BLaER1 treated with 17β-estradiol and CSF1 and Interleukin-3, amounts not matched to agents 10 nM and 100 nM (cell line): ENCODE results near the gene RAB13.

Experiments used
- H3K27ac ChIP-seq, 11 experiments: shearing (Covaris generic); formaldehyde crosslinking; 2 replicates each; pipeline ENCODE4 v1.8.1; 2022
- H3K27me3 ChIP-seq, 11 experiments: shearing (Covaris generic); formaldehyde crosslinking; 2 replicates each; pipeline ENCODE4 v1.8.1; 2022
- H3K36me3 ChIP-seq, 11 experiments: shearing (Covaris generic); formaldehyde crosslinking; 2 replicates each; pipeline ENCODE4 v1.8.1; 2022
- H3K4me1 ChIP-seq, 10 experiments: shearing (Covaris generic); formaldehyde crosslinking; 2 replicates each; pipeline ENCODE4 v1.8.1; 2022
- H3K4me2 ChIP-seq, 11 experiments: shearing (Covaris generic); formaldehyde crosslinking; 2 replicates each; pipeline ENCODE4 v1.8.1; 2022
- H3K4me3 ChIP-seq, 10 experiments: shearing (Covaris generic); formaldehyde crosslinking; 2 replicates each; pipeline ENCODE4 v1.8.1; 2022
- H3K9ac ChIP-seq, 11 experiments: shearing (Covaris generic); formaldehyde crosslinking; 2 replicates each; pipeline ENCODE4 v1.8.1; 2022
- H3K9me3 ChIP-seq, 11 experiments: shearing (Covaris generic); formaldehyde crosslinking; replicated peaks in 1 of 11; 2 replicates each; pipeline ENCODE4 v1.8.1; 2022
- H4K20me1 ChIP-seq, 11 experiments: shearing (Covaris generic); formaldehyde crosslinking; 2 replicates each; pipeline ENCODE4 v1.8.1; 2022
- Cebpa-rat ChIP-seq, 11 experiments: shearing (Covaris generic); IDR thresholded peaks; 2 replicates each; pipeline ENCODE4 v1.8.1; 2022

The RAB13 gene

GRCh38 chr1:153951183-153951582 lies 35.0 kb downstream of the RAB13 start:
- peaks cover 30 to 91% (median 51%) of the 10 kb centered on the region in 10 experiments for H3K4me1 ChIP-seq
- H3K27me3 ChIP-seq, result no peaks in the 10 kb centered on the region
- no peak overlapping the region for H3K4me3 ChIP-seq
- peaks cover 78 to 83% (median 80%) of the 10 kb centered on the region in 11 experiments for H3K36me3 ChIP-seq
- peak overlapping the region in 3 of 11 experiments; percentile 4 to 45 (median 17); a peak in 2 of 22 replicates for H3K9ac ChIP-seq
- H3K9me3 ChIP-seq, result no peaks in the 10 kb centered on the region
- TF ChIP-seq Cebpa-rat (IDR thresholded peaks at IDR 0.05), result no peak
- peaks cover 22 to 65% (median 41%) of the 10 kb centered on the region in 11 experiments for H4K20me1 ChIP-seq
- peak overlapping the region in 1 of 11 experiments; percentile 4; a peak in 1 of 22 replicates for H3K27ac ChIP-seq
- peak overlapping the region in 2 of 11 experiments; percentile 55 to 72; a peak in 2 of 22 replicates for H3K4me2 ChIP-seq

GRCh38 chr1:153946622-153947241 lies 39.4 kb downstream of the RAB13 start, which contains the start of gene DENND4B:
Gene DENND4B, minus strand, starts transcription at chr1:153946718. Its CDS starts 2,344 bp downstream, at chr1:153944374.
- Histone ChIP-seq H3K27me3 (no peaks in the 10 kb centered on the region), H3K36me3 (peaks cover 64 to 74% (median 72%) of the 10 kb centered on the region in 11 experiments), H3K9me3 (no peaks in the 10 kb centered on the region), H4K20me1 (peaks cover 0 to 37% (median 11%) of the 10 kb centered on the region in 11 experiments; a peak in 12 of 22 replicates), H3K4me2 (peak within 1 kb of the TSS; percentile 96 to 99 (median 98)), H3K4me1 (peaks cover 38 to 81% (median 65%) of the 10 kb centered on the region in 10 experiments), H3K27ac (peak within 1 kb of the TSS; percentile 98 to 100 (median 100)), H3K9ac (peak within 1 kb of the TSS; percentile 97 to 100 (median 100)), H3K4me3 (peak within 1 kb of the TSS; percentile 70 to 87 (median 83))
- TF ChIP-seq Cebpa-rat (IDR thresholded peaks at IDR 0.05), result no peak

GRCh38 chr1:153945795-153946621 lies 40.1 kb downstream of the RAB13 start:
- Histone ChIP-seq H3K9ac (peak overlapping the region; percentile 97 to 100 (median 100)), H3K36me3 (peaks cover 64 to 74% (median 72%) of the 10 kb centered on the region in 11 experiments), H3K4me2 (peak overlapping the region; percentile 96 to 99 (median 98)), H3K27me3 (no peaks in the 10 kb centered on the region), H4K20me1 (peaks cover 0 to 39% (median 18%) of the 10 kb centered on the region in 11 experiments; a peak in 14 of 22 replicates), H3K9me3 (no peaks in the 10 kb centered on the region), H3K4me1 (peaks cover 42 to 81% (median 69%) of the 10 kb centered on the region in 10 experiments), H3K4me3 (peak overlapping the region; percentile 70 to 87 (median 83)), H3K27ac (peak overlapping the region; percentile 98 to 100 (median 100))
- TF ChIP-seq Cebpa-rat (IDR thresholded peaks at IDR 0.05), result no peak

- Histone ChIP-seq H3K4me1 (peaks cover 42 to 78% (median 66%) of the 10 kb centered on the region in 10 experiments), H4K20me1 (peaks cover 0 to 46% (median 25%) of the 10 kb centered on the region in 11 experiments; a peak in 15 of 22 replicates), H3K9ac (peak overlapping the region; percentile 97 to 100 (median 100)), H3K36me3 (peaks cover 64 to 74% (median 72%) of the 10 kb centered on the region in 11 experiments), H3K4me2 (peak overlapping the region; percentile 96 to 99 (median 98)), H3K4me3 (peak overlapping the region; percentile 70 to 87 (median 83)), H3K27me3 (no peaks in the 10 kb centered on the region), H3K27ac (peak overlapping the region; percentile 98 to 100 (median 100)), H3K9me3 (no peaks in the 10 kb centered on the region)
- no peak for TF ChIP-seq Cebpa-rat (IDR thresholded peaks at IDR 0.05)
Measured at GRCh38 chr1:153945131-153945794, 40.9 kb downstream of the RAB13 start.

GRCh38 chr1:153944827-153945117 lies 41.4 kb downstream of the RAB13 start:
- Histone ChIP-seq H3K27me3 (no peaks in the 10 kb centered on the region), H4K20me1 (peaks cover 0 to 51% (median 30%) of the 10 kb centered on the region in 11 experiments; a peak in 15 of 22 replicates), H3K9ac (peak overlapping the region; percentile 97 to 100 (median 100)), H3K4me3 (peak overlapping the region; percentile 70 to 87 (median 83)), H3K36me3 (peaks cover 64 to 74% (median 72%) of the 10 kb centered on the region in 11 experiments), H3K4me2 (peak overlapping the region; percentile 96 to 99 (median 98)), H3K4me1 (peaks cover 37 to 78% (median 61%) of the 10 kb centered on the region in 10 experiments), H3K27ac (peak overlapping the region; percentile 98 to 100 (median 100)), H3K9me3 (no peaks in the 10 kb centered on the region)
- no peak for TF ChIP-seq Cebpa-rat (IDR thresholded peaks at IDR 0.05)

- Histone ChIP-seq H3K4me2 (peak overlapping the region; percentile 96 to 99 (median 98)), H3K27ac (peak overlapping the region; percentile 98 to 100 (median 100)), H3K4me3 (peak overlapping the region; percentile 70 to 87 (median 83)), H3K27me3 (no peaks in the 10 kb centered on the region), H3K4me1 (peaks cover 33 to 78% (median 57%) of the 10 kb centered on the region in 10 experiments), H3K36me3 (peaks cover 64 to 74% (median 72%) of the 10 kb centered on the region in 11 experiments), H4K20me1 (peaks cover 0 to 57% (median 30%) of the 10 kb centered on the region in 11 experiments; a peak in 15 of 22 replicates), H3K9ac (peak overlapping the region; percentile 97 to 100 (median 100)), H3K9me3 (no peaks in the 10 kb centered on the region)
- no peak for TF ChIP-seq Cebpa-rat (IDR thresholded peaks at IDR 0.05)
Measured at GRCh38 chr1:153944005-153944826, 41.9 kb downstream of the RAB13 start.

- no peak for TF ChIP-seq Cebpa-rat (IDR thresholded peaks at IDR 0.05)
- H4K20me1 ChIP-seq, result peaks cover 0 to 60% (median 36%) of the 10 kb centered on the region in 11 experiments; a peak in 15 of 22 replicates
- H3K36me3 ChIP-seq, result peaks cover 64 to 74% (median 71%) of the 10 kb centered on the region in 11 experiments
- peak overlapping the region in 4 of 10 experiments; percentile 29 to 85 (median 75); a peak in 7 of 20 replicates for H3K4me3 ChIP-seq
- peaks cover 33 to 72% (median 51%) of the 10 kb centered on the region in 10 experiments for H3K4me1 ChIP-seq
- H3K9me3 ChIP-seq, result no peaks in the 10 kb centered on the region
- H3K27ac ChIP-seq, result peak overlapping the region in 10 of 11 experiments; percentile 12 to 100 (median 100); a peak in 16 of 22 replicates
- H3K27me3 ChIP-seq, result no peaks in the 10 kb centered on the region
- H3K4me2 ChIP-seq, result peak overlapping the region in 8 of 11 experiments; percentile 96 to 99 (median 98); a peak in 15 of 22 replicates
- peak overlapping the region in 10 of 11 experiments; percentile 4 to 100 (median 100); a peak in 14 of 22 replicates for H3K9ac ChIP-seq
Measured at GRCh38 chr1:153942766-153943549, 43.2 kb downstream of the RAB13 start.
